ENCODE measurements around the gene CBARP.

The CBARP gene

DNA sequence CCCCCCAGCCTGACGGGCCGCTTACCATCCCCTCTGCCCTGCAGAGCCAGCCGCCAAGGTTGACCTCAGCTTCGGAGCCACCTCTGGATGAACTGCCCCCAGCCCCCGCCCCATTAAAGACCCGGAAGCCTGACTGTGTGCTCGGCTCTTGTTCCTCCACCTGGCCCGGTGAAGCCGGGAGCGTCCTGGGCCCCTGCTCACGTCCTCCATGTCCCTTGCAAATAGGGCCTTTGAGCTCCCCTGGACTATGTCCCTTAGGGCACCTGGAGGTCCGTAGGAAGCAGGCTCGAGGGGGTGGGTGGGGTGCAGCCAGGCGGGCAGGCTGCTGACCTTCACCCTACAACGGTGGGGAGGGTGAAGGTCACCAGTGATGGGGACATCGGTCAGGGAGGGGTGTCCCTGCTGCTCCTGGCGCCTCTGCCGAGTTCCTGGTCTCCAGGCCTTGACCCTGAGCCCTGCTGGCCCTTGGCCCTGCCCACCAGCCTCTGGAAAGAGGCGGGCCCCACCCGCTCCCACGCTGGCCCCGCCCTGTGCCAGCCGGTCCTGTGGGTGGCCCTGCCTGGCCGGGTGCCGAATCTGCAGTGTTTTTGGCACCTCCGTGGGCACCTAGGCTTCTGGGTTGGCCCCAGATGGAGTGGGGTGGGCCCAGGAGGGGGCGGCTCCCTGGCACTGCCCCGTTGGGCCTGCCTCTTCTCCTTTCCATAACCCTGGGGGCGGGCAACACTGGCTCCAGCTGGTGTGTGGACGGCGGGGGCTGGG lies 7.1 kb upstream of the CBARP start (continued):
- TF ChIP-seq GLIS1 (tag by site-specific recombination; IDR thresholded peaks at IDR 0.05) = no peak
- TF ChIP-seq ZNF266 (tag by site-specific recombination; IDR thresholded peaks at IDR 0.05; ENCODE audit: low read depth) = no peak
- TF ChIP-seq, protein P1, sequence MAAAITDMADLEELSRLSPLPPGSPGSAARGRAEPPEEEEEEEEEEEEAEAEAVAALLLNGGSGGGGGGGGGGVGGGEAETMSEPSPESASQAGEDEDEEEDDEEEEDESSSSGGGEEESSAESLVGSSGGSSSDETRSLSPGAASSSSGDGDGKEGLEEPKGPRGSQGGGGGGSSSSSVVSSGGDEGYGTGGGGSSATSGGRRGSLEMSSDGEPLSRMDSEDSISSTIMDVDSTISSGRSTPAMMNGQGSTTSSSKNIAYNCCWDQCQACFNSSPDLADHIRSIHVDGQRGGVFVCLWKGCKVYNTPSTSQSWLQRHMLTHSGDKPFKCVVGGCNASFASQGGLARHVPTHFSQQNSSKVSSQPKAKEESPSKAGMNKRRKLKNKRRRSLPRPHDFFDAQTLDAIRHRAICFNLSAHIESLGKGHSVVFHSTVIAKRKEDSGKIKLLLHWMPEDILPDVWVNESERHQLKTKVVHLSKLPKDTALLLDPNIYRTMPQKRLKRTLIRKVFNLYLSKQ (tag by site-specific recombination; IDR thresholded peaks at IDR 0.05; ENCODE audit: borderline replicate concordance) = no peak
- no peak for TF ChIP-seq ZNF549 (tag by site-specific recombination; IDR thresholded peaks at IDR 0.05)
- TF ChIP-seq, protein P2, sequence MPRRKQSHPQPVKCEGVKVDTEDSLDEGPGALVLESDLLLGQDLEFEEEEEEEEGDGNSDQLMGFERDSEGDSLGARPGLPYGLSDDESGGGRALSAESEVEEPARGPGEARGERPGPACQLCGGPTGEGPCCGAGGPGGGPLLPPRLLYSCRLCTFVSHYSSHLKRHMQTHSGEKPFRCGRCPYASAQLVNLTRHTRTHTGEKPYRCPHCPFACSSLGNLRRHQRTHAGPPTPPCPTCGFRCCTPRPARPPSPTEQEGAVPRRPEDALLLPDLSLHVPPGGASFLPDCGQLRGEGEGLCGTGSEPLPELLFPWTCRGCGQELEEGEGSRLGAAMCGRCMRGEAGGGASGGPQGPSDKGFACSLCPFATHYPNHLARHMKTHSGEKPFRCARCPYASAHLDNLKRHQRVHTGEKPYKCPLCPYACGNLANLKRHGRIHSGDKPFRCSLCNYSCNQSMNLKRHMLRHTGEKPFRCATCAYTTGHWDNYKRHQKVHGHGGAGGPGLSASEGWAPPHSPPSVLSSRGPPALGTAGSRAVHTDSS (tag by site-specific recombination; IDR thresholded peaks at IDR 0.05) = no peak
- TF ChIP-seq ZNF280D (tag by site-specific recombination; IDR thresholded peaks at IDR 0.05) = no peak
- no peak for TF ChIP-seq ZNF23 (tag by site-specific recombination; IDR thresholded peaks at IDR 0.05; ENCODE audit: borderline replicate concordance)
- no peak for TF ChIP-seq ZNF621 (tag by site-specific recombination; IDR thresholded peaks at IDR 0.05)
- no peak for TF ChIP-seq ZNF184 (tag by site-specific recombination; IDR thresholded peaks at IDR 0.05)
- TF ChIP-seq ZNF777 (tag by site-specific recombination; IDR thresholded peaks at IDR 0.05; ENCODE audit: borderline replicate concordance) = no peak
- TF ChIP-seq ZNF394 (tag by site-specific recombination; IDR thresholded peaks at IDR 0.05; ENCODE audit: borderline replicate concordance) = no peak
- TF ChIP-seq ZNF292 (tag by site-specific recombination; IDR thresholded peaks at IDR 0.05; ENCODE audit: borderline replicate concordance, low read depth) = no peak
- TF ChIP-seq ZBTB49 (tag by site-specific recombination; IDR thresholded peaks at IDR 0.05; ENCODE audit: low read depth) = no peak
- TF ChIP-seq ZFP41 (tag by site-specific recombination; IDR thresholded peaks at IDR 0.05; ENCODE audit: borderline replicate concordance) = no peak
- TF ChIP-seq ZNF37A (tag by site-specific recombination; IDR thresholded peaks at IDR 0.05) = no peak
- TF ChIP-seq ZNF596 (tag by site-specific recombination; IDR thresholded peaks at IDR 0.05) = no peak
- no peak for TF ChIP-seq ZBTB21 (tag by site-specific recombination; IDR thresholded peaks at IDR 0.05)
- no peak for TF ChIP-seq ZNF121 (tag by site-specific recombination; IDR thresholded peaks at IDR 0.05)
- no peak for TF ChIP-seq ZNF274 (IDR thresholded peaks at IDR 0.05; ENCODE audit: low read length)
- no peak for TF ChIP-seq ZNF274 (tag by site-specific recombination; IDR thresholded peaks at IDR 0.05; ENCODE audit: borderline replicate concordance)
- TF ChIP-seq, protein P3, sequence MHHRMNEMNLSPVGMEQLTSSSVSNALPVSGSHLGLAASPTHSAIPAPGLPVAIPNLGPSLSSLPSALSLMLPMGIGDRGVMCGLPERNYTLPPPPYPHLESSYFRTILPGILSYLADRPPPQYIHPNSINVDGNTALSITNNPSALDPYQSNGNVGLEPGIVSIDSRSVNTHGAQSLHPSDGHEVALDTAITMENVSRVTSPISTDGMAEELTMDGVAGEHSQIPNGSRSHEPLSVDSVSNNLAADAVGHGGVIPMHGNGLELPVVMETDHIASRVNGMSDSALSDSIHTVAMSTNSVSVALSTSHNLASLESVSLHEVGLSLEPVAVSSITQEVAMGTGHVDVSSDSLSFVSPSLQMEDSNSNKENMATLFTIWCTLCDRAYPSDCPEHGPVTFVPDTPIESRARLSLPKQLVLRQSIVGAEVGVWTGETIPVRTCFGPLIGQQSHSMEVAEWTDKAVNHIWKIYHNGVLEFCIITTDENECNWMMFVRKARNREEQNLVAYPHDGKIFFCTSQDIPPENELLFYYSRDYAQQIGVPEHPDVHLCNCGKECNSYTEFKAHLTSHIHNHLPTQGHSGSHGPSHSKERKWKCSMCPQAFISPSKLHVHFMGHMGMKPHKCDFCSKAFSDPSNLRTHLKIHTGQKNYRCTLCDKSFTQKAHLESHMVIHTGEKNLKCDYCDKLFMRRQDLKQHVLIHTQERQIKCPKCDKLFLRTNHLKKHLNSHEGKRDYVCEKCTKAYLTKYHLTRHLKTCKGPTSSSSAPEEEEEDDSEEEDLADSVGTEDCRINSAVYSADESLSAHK (tag by site-specific recombination; IDR thresholded peaks at IDR 0.05) = no peak
- TF ChIP-seq ZNF830 (tag by site-specific recombination; IDR thresholded peaks at IDR 0.05; ENCODE audit: low read depth) = no peak
- no peak for TF ChIP-seq ZNF26 (tag by site-specific recombination; IDR thresholded peaks at IDR 0.05)

All from HEK293 (cell line).